ENCODE results near the gene RTL9. TPM values are rescaled to one million over a fixed set of nuclear protein-coding genes. Genes with fewer than 3 reads are reported as not detected.

RTL9 gene
- total RNA-seq, 1 donor from 2014 or later: not detected

DNA sequence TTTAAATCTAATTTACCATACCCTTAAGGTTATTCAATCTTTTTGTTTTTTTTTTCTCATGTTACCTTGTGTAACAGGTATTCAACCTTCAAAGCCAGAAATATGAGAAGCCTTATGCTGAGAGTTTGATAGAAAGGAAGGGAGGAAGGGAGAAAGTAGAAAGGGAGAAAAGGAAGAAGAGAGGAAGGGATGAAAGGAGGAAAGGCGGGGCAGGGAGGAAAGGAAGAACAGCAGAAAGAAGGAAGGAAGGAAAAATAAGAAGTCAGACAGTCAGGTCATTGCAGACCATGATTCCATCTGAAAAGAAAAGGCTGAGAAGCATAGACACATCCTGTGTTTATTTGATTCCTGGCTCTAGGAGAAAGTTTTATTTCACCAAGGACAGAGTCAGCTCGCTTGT, 30.9 kb downstream of the RTL9 start:
- intact Hi-C loops (cut with DNase I): no loop called here
- H3K9me3 ChIP-seq: no peaks in the 10 kb centered on the region
- H3K36me3 ChIP-seq: no peaks in the 10 kb centered on the region
- ATAC-seq (no peak), DNase-seq (no peak)
- no peaks in the 10 kb centered on the region for H3K4me1 ChIP-seq
- TF ChIP-seq, protein P1, sequence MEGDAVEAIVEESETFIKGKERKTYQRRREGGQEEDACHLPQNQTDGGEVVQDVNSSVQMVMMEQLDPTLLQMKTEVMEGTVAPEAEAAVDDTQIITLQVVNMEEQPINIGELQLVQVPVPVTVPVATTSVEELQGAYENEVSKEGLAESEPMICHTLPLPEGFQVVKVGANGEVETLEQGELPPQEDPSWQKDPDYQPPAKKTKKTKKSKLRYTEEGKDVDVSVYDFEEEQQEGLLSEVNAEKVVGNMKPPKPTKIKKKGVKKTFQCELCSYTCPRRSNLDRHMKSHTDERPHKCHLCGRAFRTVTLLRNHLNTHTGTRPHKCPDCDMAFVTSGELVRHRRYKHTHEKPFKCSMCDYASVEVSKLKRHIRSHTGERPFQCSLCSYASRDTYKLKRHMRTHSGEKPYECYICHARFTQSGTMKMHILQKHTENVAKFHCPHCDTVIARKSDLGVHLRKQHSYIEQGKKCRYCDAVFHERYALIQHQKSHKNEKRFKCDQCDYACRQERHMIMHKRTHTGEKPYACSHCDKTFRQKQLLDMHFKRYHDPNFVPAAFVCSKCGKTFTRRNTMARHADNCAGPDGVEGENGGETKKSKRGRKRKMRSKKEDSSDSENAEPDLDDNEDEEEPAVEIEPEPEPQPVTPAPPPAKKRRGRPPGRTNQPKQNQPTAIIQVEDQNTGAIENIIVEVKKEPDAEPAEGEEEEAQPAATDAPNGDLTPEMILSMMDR (IDR thresholded peaks at IDR 0.05): no peak
- no peaks in the 10 kb centered on the region for H3K27me3 ChIP-seq
- H3K27ac ChIP-seq: no peak overlapping the region
- H3K4me3 ChIP-seq: no peak overlapping the region

DNA sequence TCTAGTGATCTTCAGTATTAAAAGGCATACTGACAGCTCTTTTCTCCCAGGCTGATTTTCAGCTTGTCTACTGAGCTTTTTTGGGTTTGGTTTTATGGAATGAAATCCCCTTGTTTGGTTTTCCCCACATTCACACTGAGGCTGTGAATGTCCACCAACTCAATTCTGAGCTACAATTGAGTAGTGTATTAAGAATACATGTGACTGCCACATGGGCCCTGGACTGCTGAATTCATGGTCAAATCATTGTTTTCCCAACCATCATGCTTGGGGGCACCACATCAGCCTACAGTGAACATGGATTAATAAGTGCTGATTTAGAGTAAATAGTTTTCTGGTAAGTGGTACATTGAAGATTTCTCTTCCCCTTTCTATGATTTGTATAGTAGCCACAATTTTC, 32.4 kb downstream of the RTL9 start:
- TF ChIP-seq, protein P1 (IDR thresholded peaks at IDR 0.05): no peak

DNA sequence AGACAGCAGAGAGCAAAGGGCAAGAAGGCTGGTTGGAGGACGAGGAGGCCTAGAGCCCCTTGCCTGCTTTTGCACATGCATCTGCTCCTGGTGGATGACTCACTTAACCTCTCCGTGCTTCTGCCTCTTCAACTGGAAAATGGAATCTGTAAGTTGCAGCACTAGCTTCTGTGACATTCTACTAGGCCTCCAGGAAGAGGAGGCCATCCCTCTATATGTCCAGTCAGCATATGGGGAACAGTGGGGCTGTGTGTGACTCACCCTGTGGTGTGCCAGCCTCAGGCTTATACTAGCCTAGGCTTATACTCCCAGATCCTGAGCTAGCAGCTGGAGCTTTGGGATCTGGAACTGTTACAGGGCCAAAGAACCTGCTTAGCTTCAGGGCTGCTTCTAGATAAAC, 36.0 kb downstream of the RTL9 start:
- Histone ChIP-seq H3K4me1 (no peaks in the 10 kb centered on the region), H3K4me3 (no peak overlapping the region), H3K27ac (no peak overlapping the region), H3K9me3 (no peaks in the 10 kb centered on the region), H3K36me3 (no peaks in the 10 kb centered on the region), H3K27me3 (no peaks in the 10 kb centered on the region)
- DNase-seq: no peak
- no peak for ATAC-seq
- intact Hi-C loops (cut with DNase I): no loop called here
- TF ChIP-seq, protein P1 (IDR thresholded peaks at IDR 0.05): no peak

More for the DNA sequence above, 32.4 kb downstream of the RTL9 start:
- Histone ChIP-seq H3K4me1 (no peaks in the 10 kb centered on the region), H3K27me3 (no peaks in the 10 kb centered on the region), H3K36me3 (no peaks in the 10 kb centered on the region), H3K27ac (no peak overlapping the region), H3K4me3 (no peak overlapping the region), H3K9me3 (no peaks in the 10 kb centered on the region)
- DNase-seq: no peak
- ATAC-seq: no peak
- intact Hi-C loops (cut with DNase I): no loop called here

DNA sequence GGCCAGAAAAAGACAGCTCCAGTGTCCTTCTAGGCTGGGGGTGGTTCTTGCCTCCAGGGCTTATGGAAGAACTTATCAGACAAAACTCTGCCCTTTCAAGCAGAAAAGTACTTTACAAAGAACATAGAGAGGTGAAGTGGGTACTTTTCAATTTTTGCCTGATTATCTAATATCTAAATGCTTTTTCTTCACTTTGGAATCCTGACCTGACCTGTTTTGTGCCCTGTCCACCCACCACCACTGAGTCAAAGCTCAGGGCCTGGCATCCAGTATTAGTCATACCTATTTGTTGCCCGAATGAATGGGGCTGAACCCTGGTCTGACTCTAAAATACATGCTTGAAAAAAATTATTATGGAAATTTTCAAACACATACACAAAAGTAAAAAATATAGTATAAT, 37.2 kb downstream of the RTL9 start:
- no peak overlapping the region for H3K4me3 ChIP-seq
- intact Hi-C loops (cut with DNase I): no loop called here

DNA sequence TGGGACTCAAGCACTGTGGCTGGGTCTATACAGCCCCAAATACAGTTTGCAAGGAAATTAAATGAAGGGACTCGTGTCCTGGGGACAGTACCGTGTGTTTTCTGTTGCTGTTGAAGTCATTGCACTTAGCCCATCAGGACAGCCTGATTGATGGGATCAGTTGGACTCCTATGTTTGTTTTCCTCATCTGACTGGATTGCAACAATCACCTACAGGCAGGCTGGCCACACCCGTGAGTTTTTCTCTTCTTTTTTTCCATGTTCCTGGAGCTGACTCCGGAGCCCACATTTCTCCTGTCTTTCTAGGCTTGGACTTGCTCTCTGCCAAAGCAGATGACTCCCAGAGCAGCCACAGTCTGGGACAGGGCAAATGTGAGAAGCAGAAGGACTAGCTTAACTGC, 38.1 kb downstream of the RTL9 start:
- H3K27ac ChIP-seq: no peak overlapping the region
- TF ChIP-seq, protein P1 (IDR thresholded peaks at IDR 0.05): no peak
- H3K27me3 ChIP-seq: no peaks in the 10 kb centered on the region
- no peaks in the 10 kb centered on the region for H3K4me1 ChIP-seq
- H3K9me3 ChIP-seq: no peaks in the 10 kb centered on the region
- no peak overlapping the region for H3K4me3 ChIP-seq
- ATAC-seq: no peak
- no peaks in the 10 kb centered on the region for H3K36me3 ChIP-seq
- intact Hi-C loops (cut with DNase I): no loop called here
- no peak for DNase-seq

More for the DNA sequence above, 37.2 kb downstream of the RTL9 start:
- Histone ChIP-seq H3K4me1 (no peaks in the 10 kb centered on the region), H3K36me3 (no peaks in the 10 kb centered on the region), H3K27ac (no peak overlapping the region), H3K9me3 (no peaks in the 10 kb centered on the region), H3K27me3 (no peaks in the 10 kb centered on the region)
- no peak for DNase-seq
- no peak for ATAC-seq
- TF ChIP-seq, protein P1 (IDR thresholded peaks at IDR 0.05): no peak

DNA sequence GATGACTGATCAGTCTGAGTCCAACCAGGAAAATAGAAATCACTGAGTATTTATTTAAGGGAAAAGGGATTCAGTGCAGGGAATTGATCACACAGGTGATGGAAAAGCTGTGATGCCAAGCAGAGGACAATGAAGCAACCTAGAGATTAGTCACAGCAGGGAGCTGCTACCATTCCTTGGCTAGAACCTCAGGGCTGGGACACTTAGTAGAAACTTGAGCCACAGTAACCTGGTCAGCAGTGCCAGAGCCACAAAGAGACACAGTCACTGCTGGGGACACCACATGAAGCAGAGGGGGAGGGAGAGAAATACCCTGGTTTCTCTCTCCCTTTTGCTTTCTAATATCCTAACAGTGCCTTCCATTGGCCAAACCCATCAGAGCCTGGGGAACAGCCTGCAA, 38.7 kb downstream of the RTL9 start:
- TF ChIP-seq, protein P1 (IDR thresholded peaks at IDR 0.05): no peak
- intact Hi-C loops (cut with DNase I): no loop called here
- Histone ChIP-seq H3K27ac (no peak overlapping the region), H3K4me1 (no peaks in the 10 kb centered on the region), H3K4me3 (no peak overlapping the region), H3K36me3 (no peaks in the 10 kb centered on the region), H3K27me3 (no peaks in the 10 kb centered on the region), H3K9me3 (no peaks in the 10 kb centered on the region)
- ATAC-seq (no peak), DNase-seq (no peak)
